Left ventricle myocardium inferior (tissue), 1 donor: ENCODE measurements around the gene SH3BGRL3. TPM values are rescaled to one million over a fixed set of nuclear protein-coding genes. Genes with fewer than 3 reads are reported as not detected.

Experiments used
- DNase-seq: peaks from one replicate; pipeline ENCODE4 v3.0.0-alpha.2; 2020
- H3K27ac ChIP-seq: fragments of 200-600 bp; replicated peaks from 2 replicates; pipeline ENCODE4 v1.8.0; 2021
- H3K27me3 ChIP-seq: fragments of 200-600 bp; 2 replicates; pipeline ENCODE4 v1.8.0; 2021; ENCODE audit warnings: low read depth
- H3K36me3 ChIP-seq: fragments of 200-600 bp; 2 replicates; pipeline ENCODE4 v1.8.0; 2021
- H3K4me1 ChIP-seq: fragments of 200-600 bp; 2 replicates; pipeline ENCODE4 v1.8.0; 2021
- H3K4me3 ChIP-seq: fragments of 200-600 bp; 2 replicates; pipeline ENCODE4 v1.8.0; 2021; ENCODE audit warnings: mild to moderate bottlenecking, moderate library complexity
- H3K9me3 ChIP-seq: fragments of 200-600 bp; replicated peaks from 2 replicates; pipeline ENCODE4 v1.8.0; 2021
- intact Hi-C: fragments of 100-400 bp; cut with micrococcal nuclease; formaldehyde crosslinking; loops from one replicate; pipeline ENCODE4 v1.11.0; 2022
- total RNA-seq: library from RNA; stranded (reverse); fragmentation: NEBNext Ultra II Directional; extraction: Animal tissue kit (Norgen Biotek cat#: 25700); gene quantifications from one replicate; pipeline ENCODE4 v1.2.1, GENCODE V29; 2021
- TF ChIP-seq, protein P1 (sequence below): fragments of 200-600 bp; IDR thresholded peaks from 2 replicates; pipeline ENCODE4 v1.8.0; 2021; ENCODE audit warnings: antibody characterized with exemption, mild to moderate bottlenecking, borderline replicate concordance
- donor health status: DM: no; HTN: yes; CAD: no; lungs with severe emphysema.

The SH3BGRL3 gene
- total RNA-seq, 1 donor from 2014 or later, result 32.1 TPM

DNA sequence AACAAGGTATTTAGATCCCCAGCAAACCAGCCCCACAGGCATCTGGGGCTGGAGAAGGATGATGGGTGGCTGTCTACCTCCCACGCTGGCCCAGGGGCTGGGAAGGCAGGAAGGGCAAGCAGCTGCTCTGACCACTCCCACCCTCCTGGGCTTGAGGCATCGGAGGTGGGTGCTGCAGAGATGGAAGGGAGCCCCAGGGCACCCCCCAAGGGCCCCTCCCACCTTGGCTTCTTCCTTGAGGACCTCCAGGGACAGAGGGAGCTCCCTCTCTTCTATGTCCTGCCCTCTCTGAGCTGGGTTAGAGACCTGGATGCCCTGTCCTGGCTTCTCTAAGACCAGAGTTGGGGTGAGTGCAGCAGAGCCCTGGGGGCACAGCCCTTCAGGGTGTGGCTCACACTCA is 41.0 kb downstream of the SH3BGRL3 start:
- Histone ChIP-seq H3K27me3 (peaks cover 9% of the 10 kb centered on the region), H3K4me1 (peaks cover 16% of the 10 kb centered on the region), H3K4me3 (no peak overlapping the region), H3K9me3 (no peaks in the 10 kb centered on the region), H3K36me3 (no peaks in the 10 kb centered on the region), H3K27ac (no peak overlapping the region)
- intact Hi-C loops, result loop anchor here (5.0 to 10.0 kb wide), 2 partner anchors 44 to 216 kb away; no protein-coding TSS in a partner anchor
- TF ChIP-seq, protein P1, sequence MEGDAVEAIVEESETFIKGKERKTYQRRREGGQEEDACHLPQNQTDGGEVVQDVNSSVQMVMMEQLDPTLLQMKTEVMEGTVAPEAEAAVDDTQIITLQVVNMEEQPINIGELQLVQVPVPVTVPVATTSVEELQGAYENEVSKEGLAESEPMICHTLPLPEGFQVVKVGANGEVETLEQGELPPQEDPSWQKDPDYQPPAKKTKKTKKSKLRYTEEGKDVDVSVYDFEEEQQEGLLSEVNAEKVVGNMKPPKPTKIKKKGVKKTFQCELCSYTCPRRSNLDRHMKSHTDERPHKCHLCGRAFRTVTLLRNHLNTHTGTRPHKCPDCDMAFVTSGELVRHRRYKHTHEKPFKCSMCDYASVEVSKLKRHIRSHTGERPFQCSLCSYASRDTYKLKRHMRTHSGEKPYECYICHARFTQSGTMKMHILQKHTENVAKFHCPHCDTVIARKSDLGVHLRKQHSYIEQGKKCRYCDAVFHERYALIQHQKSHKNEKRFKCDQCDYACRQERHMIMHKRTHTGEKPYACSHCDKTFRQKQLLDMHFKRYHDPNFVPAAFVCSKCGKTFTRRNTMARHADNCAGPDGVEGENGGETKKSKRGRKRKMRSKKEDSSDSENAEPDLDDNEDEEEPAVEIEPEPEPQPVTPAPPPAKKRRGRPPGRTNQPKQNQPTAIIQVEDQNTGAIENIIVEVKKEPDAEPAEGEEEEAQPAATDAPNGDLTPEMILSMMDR, result no peak
- no peak for DNase-seq

DNA sequence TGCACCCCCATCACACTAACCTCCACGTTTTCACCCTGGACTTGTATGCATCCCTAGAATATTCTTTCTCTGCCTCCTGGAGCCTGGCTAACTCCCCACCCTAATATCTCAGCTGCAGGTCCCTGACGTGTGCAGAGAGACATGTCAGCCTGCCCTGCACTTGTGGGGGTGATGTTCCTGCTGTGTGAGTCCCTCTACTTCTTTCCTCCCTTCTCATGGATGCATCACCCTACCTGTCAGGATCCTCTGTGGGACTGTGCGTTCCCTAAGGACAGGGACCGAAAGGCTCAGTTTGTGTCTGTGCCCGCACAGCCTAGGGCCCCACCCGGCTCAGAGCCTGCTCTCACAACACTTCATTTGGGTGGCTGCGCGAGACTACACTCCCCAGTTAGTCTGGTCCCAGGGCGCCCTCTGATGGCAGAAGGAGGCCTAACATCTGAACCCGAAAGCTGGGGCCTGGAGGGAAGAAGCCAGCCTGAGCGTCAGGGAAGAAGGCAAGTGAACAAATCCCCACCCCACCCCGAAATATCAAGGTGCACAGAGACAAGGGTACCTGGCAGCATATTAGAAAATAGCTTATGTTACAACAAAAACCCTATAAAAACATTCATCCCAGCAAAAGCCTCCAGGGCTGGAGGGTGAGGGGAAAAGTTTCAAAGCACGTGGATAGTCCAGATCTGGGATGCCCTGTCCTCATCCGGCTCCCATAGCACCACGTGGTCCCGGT is 41.6 kb downstream of the SH3BGRL3 start:
- intact Hi-C loops, result loop anchor here (5.0 to 10.0 kb wide), 2 partner anchors 44 to 217 kb away; no protein-coding TSS in a partner anchor
- H3K27ac ChIP-seq, result no peak overlapping the region
- peaks cover 16% of the 10 kb centered on the region for H3K4me1 ChIP-seq
- peak; percentile 91 for DNase-seq
- no peaks in the 10 kb centered on the region for H3K9me3 ChIP-seq
- no peaks in the 10 kb centered on the region for H3K36me3 ChIP-seq
- TF ChIP-seq, protein P1, result peak; percentile 89
- peaks cover 9% of the 10 kb centered on the region for H3K27me3 ChIP-seq
- no peak overlapping the region for H3K4me3 ChIP-seq

DNA sequence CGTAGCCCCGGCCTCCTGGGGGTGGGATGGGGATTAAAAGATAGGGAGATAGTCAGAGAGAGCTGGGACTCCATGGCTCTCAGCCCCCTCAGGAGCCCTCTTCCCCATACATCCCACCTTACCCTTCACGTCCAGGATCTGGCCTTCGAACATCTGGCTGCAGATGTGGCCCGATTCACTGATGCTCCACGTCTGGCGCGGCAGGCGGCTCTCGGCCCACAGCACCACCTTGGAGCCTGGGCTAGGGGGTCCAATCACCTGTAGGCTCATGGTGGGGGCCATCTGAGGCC is 42.1 kb downstream of the SH3BGRL3 start:
- peaks cover 9% of the 10 kb centered on the region for H3K27me3 ChIP-seq
- TF ChIP-seq, protein P1, result no peak
- H3K9me3 ChIP-seq, result no peaks in the 10 kb centered on the region
- no peak overlapping the region for H3K4me3 ChIP-seq
- peaks cover 16% of the 10 kb centered on the region for H3K4me1 ChIP-seq
- DNase-seq, result no peak
- H3K27ac ChIP-seq, result no peak overlapping the region
- intact Hi-C loops, result loop anchor here (5.0 to 10.0 kb wide), 2 partner anchors 45 to 217 kb away; no protein-coding TSS in a partner anchor
- H3K36me3 ChIP-seq, result no peaks in the 10 kb centered on the region

DNA sequence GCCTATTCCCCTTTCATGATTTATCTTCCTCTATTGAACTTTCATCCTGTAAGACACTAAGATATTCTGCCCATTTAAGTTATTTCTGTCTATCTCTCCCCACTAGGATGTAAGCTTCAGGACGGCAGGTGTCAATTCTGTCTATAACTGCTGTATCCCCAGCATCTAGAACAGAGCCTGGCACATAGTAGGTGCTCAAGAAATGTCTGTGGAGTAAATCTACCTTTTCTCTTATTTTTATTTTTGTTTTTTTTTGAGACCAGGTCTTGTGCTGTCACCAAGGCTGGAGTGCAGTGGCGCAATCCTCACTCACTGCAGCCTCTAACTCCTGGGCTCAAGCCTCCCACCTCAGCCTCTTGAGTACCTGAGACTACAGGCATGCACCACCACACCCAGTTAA is 43.5 kb downstream of the SH3BGRL3 start:
- Histone ChIP-seq H3K9me3 (no peaks in the 10 kb centered on the region), H3K4me3 (no peak overlapping the region), H3K27ac (no peak overlapping the region), H3K36me3 (no peaks in the 10 kb centered on the region), H3K4me1 (peaks cover 9% of the 10 kb centered on the region), H3K27me3 (peaks cover 16% of the 10 kb centered on the region)
- DNase-seq, result no peak
- intact Hi-C loops, result loop anchor here (5.0 to 10.0 kb wide), 2 partner anchors 46 to 219 kb away; no protein-coding TSS in a partner anchor
- TF ChIP-seq, protein P1, result no peak

DNA sequence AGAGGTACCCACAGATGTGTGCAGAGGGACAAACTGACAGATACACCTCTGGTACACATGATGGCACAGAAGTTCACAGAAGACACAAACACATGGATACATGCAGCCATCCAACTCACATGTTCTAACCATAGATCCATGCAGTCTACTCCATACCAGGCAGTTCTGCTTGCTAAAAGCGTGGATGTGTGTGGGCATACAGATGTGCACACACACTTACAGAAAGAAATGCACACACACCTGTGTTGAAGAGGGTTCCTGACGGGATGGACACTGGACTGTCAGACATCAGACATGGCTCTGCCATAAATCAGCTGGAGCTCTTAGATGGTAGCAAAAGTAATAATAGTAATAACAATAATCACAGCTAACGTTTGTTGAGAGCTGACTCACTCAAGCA is 44.7 kb downstream of the SH3BGRL3 start:
- Histone ChIP-seq H3K4me1 (peaks cover 6% of the 10 kb centered on the region), H3K27me3 (peaks cover 23% of the 10 kb centered on the region), H3K9me3 (no peaks in the 10 kb centered on the region), H3K27ac (no peak overlapping the region), H3K36me3 (no peaks in the 10 kb centered on the region), H3K4me3 (no peak overlapping the region)
- TF ChIP-seq, protein P1, result no peak
- intact Hi-C loops, result loop anchor here (5.0 to 10.0 kb wide), 2 partner anchors 47 to 220 kb away; no protein-coding TSS in a partner anchor
- DNase-seq, result no peak
